Measurements from ENCODE around the gene FZD4. TPM values are rescaled to one million over a fixed set of nuclear protein-coding genes. Genes with fewer than 3 reads are reported as not detected.
"Not testable (repeated sequence)": the region's sequence is repeated elsewhere in the genome, so short reads cannot be mapped to it uniquely, and the experiment has no call there.

The FZD4 gene
- 57.4 TPM for total RNA-seq
- long read RNA-seq, full-length matches to known transcripts: 23 of 55 reads
- long read RNA-seq, partial matches to known transcripts: 0 of 55 reads
- long read RNA-seq, other reads (novel, unspliced or antisense): 32 of 55 reads

DNA sequence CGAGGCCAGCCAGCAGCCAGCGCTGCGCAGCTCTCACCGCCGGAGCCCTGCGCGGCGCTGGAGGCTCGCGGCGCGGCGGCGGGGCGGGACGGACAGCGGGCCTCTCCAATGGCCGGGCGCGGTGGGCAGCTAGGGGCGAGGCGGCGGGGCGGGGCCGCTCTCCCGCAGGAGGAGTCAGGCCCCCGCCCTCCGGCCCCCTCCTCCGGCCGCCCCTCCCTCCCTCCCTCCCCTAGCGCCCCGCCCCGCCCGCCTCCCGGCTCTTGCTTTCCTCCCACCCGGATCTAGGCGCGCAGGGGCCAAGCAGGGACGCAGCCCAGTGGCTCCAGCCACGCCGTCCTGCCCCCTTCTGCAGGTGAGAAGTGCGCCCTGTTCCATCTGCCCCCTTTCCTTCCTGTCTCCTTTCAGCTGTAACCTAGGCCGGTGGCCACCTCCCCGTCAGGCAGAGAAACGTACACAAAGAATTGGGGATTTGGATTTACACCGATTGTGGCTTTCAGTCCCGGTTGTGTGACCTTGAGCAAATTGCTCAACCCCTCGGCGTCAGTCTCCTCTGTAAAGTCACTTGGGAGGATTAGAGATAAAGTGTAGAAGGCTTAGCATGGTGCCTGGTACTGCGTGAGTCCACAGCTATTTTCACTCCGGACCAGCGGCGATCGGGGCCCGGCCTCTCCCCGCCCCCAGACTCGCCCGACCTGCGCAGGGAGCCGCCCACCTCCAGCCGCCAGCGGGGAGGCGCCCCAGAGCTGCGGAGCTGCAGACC, at the start of gene FZD4:
FZD4 (minus strand) TSS at position 35 of the 760 bp plus-strand sequence. CDS start 310 bp downstream, outside the sequence.
- intact Hi-C loops (cut with DNase I): no loop called here
- Histone ChIP-seq H3K4me1 (peaks cover 11% of the 10 kb centered on the region), H3K27me3 (no peaks in the 10 kb centered on the region), H3K4me3 (peak within 1 kb of the TSS; percentile 82), H3K27ac (peak within 1 kb of the TSS; percentile 92), H3K36me3 (peaks cover 11% of the 10 kb centered on the region), H3K9me3 (no peaks in the 10 kb centered on the region)
- TF ChIP-seq, protein P1, sequence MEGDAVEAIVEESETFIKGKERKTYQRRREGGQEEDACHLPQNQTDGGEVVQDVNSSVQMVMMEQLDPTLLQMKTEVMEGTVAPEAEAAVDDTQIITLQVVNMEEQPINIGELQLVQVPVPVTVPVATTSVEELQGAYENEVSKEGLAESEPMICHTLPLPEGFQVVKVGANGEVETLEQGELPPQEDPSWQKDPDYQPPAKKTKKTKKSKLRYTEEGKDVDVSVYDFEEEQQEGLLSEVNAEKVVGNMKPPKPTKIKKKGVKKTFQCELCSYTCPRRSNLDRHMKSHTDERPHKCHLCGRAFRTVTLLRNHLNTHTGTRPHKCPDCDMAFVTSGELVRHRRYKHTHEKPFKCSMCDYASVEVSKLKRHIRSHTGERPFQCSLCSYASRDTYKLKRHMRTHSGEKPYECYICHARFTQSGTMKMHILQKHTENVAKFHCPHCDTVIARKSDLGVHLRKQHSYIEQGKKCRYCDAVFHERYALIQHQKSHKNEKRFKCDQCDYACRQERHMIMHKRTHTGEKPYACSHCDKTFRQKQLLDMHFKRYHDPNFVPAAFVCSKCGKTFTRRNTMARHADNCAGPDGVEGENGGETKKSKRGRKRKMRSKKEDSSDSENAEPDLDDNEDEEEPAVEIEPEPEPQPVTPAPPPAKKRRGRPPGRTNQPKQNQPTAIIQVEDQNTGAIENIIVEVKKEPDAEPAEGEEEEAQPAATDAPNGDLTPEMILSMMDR (IDR thresholded peaks at IDR 0.05): peak; percentile 27
- DNase-seq: peak; percentile 95
- ATAC-seq: peak; percentile 96

DNA sequence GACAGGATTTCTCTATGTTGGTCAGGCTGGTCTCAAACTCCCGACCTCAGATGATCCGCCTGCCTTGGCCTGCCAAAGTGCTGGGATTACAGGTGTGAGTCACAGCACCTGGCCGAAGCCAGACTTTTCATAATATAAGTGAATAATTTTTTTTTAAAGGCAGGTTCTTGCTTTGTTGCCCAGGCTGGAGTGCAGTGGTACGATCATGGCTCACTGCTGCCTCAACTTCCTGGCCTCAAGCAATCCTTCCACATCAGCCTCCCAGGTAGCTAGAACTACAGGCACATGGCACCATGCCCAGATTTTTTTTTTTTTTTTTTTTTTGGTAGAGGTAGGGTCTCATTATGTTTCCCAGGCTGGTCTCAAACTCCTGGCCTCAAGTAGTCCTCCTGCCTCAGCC, 49.1 kb upstream of the FZD4 start:
- H3K36me3 ChIP-seq; DNase-seq; intact Hi-C loops (cut with DNase I); ATAC-seq; H3K27ac ChIP-seq; H3K27me3 ChIP-seq; H3K4me1 ChIP-seq; H3K9me3 ChIP-seq; H3K4me3 ChIP-seq: not testable (repeated sequence)

DNA sequence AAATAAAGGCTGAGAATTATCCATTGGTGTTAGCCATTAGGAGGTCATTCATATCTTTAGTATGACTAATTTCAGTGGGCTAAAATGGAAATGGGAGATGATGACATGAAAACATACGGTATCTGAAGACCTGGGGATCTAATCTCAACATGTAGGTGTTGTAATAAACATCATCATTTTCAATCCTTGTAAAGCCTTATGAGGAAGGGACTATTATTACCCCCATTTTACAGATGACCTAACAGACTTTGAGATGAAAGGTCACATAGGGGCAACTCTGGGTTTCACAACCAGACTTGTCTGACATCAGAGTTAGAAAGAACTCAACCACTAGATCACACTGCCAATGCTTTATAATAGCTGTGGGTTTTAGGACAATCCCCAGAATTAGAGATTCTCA, 47.7 kb upstream of the FZD4 start:
- no peaks in the 10 kb centered on the region for H3K36me3 ChIP-seq
- H3K4me1 ChIP-seq: peaks cover 8% of the 10 kb centered on the region
- no peak overlapping the region for H3K4me3 ChIP-seq
- H3K27ac ChIP-seq: no peak overlapping the region
- H3K27me3 ChIP-seq: no peaks in the 10 kb centered on the region
- no peaks in the 10 kb centered on the region for H3K9me3 ChIP-seq
- DNase-seq: no peak
- intact Hi-C loops (cut with DNase I): no loop called here
- ATAC-seq: no peak
- TF ChIP-seq, protein P1 (IDR thresholded peaks at IDR 0.05): no peak

DNA sequence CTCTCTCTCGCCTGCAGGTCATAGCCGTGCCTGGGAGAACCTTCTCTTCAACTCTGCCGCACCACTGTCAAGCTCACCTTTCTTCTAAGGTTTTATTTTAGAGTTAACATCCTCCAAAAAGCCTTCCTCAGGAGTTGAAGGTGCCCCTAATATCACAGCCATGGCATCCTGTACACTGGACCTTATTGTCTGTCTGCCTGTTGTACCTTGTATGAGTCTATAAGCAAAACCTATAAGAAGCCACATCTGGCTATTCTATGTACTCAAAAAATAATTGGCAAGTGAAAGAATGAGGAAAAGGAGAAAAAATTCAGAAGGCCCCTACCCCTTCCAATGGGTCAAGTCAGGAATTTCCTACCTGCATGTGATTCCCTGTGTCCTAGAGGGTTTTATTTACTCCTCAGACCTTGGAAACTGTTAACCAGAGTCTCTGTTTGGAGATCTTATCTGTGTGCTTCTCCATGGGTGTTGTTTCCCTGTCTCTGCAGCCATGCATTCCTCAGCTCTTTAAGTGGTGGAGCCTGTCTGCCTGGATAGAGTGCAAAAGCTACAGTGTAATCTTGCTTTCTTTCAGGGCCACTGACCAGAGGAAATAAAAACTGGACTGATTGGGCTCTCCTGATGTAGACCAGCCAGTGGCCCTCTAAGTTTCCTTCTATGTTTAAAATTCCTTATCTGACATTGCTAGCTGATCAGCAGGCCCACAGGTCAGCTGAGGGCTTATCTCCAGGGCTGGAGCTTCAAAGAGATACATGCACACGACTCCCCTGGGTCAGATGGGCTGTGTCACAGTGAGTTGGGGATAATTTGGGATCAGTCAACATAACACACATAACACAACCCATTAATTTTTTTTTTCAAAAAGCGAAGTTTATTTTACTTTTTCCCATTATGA, 44.9 kb upstream of the FZD4 start:
- no peaks in the 10 kb centered on the region for H3K27me3 ChIP-seq
- H3K27ac ChIP-seq: peak overlapping the region; percentile 51
- intact Hi-C loops (cut with DNase I): no loop called here
- H3K4me3 ChIP-seq: no peak overlapping the region
- no peaks in the 10 kb centered on the region for H3K36me3 ChIP-seq
- DNase-seq (no peak), ATAC-seq (peak; percentile 95)
- H3K9me3 ChIP-seq: no peaks in the 10 kb centered on the region
- TF ChIP-seq, protein P1 (IDR thresholded peaks at IDR 0.05): no peak
- peaks cover 8% of the 10 kb centered on the region for H3K4me1 ChIP-seq

DNA sequence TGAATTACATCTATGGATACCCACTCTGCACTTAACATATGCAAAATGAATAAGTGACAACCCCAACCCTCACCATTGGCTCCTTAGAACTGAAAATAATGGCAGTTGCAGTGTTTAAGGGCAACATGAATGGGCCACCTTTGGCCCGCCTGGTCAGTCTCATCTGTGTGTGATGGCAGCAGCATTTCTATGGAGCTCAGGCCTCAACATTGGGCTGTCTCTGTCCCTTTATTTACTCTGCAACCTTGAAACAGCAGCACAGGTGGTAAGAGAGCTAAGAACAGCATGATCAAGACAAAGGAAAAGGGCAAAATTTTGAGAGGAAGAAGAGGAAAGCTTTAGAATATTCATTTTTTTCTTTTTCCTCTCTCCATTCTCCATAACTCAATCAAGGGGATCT, 44.2 kb upstream of the FZD4 start:
- ATAC-seq: no peak
- no peak for DNase-seq
- H3K27ac ChIP-seq: peak overlapping the region; percentile 51
- no peaks in the 10 kb centered on the region for H3K27me3 ChIP-seq
- no peaks in the 10 kb centered on the region for H3K9me3 ChIP-seq
- intact Hi-C loops (cut with DNase I): no loop called here
- TF ChIP-seq, protein P1 (IDR thresholded peaks at IDR 0.05): no peak
- H3K4me3 ChIP-seq: no peak overlapping the region
- peaks cover 8% of the 10 kb centered on the region for H3K4me1 ChIP-seq
- no peaks in the 10 kb centered on the region for H3K36me3 ChIP-seq
